HCT116 (cell line): Measurements from ENCODE around the gene SYNJ2. TPM values are rescaled to one million over a fixed set of nuclear protein-coding genes. Genes with fewer than 3 reads are reported as not detected.

ENCODE experiments used
- ATAC-seq: fragments of 200-7000 bp; cut with Tn5 transposase; 2 replicates; pipeline ENCODE4 v1.9.1; 2020; ENCODE audit warnings: mild to moderate bottlenecking, moderate library complexity
- BruUV-seq: library from RNA; stranded (reverse); fragments of 400-500 nt; replicated peaks from 2 replicates; lab custom pipeline; 2021; lab: Mats Ljungman, UMichigan
- CTCF ChIA-PET: fragments of 300-600 bp; sonication (Branson Sonifier 250); formaldehyde crosslinking; loops from one replicate; lab custom pipeline; 2021; ENCODE audit warnings: antibody characterized with exemption; lab: Charles Lee
- POLR2A ChIA-PET: fragments of 300-600, 350-600 bp; sonication (Branson Sonifier 250); formaldehyde crosslinking; loops from one replicate; lab custom pipeline; 2021; ENCODE audit warnings: antibody characterized with exemption; lab: Charles Lee
- RAD21 ChIA-PET, 2 experiments: fragments of 300-600 bp; sonication (Branson Sonifier 250); formaldehyde crosslinking; loops; one replicate each; lab custom pipeline; 2023; ENCODE audit warnings: low total read pairs in 2 of 2; ENCODE audit not compliant: uncharacterized antibody in 2 of 2, unreplicated experiment in 2 of 2, low non-redundant PET in 1 of 2; lab: Charles Lee
- DNase-seq: peaks from one replicate; pipeline ENCODE4 v3.0.0-alpha.2; 2010; ENCODE audit warnings: low read depth, low spot score
- H2AFZ ChIP-seq: fragments of 200-600 bp; shearing (Covaris generic), sonication (generic); 2 replicates; pipeline ENCODE4 v1.6.1; 2017; ENCODE audit warnings: low read depth, mixed run types, mixed read lengths, antibody characterized with exemption, low read length; ENCODE audit not compliant: poor library complexity, severe bottlenecking
- H3K27ac ChIP-seq: 2 replicates; pipeline ENCODE4 v1.5.1; 2012; ENCODE audit warnings: low read depth, low read length
- H3K27me3 ChIP-seq: fragments of 200-600 bp; sonication (generic); 2 replicates; pipeline ENCODE4 v1.6.1; 2016; ENCODE audit warnings: mixed run types, low read length, mixed read lengths; ENCODE audit not compliant: insufficient read depth
- H3K36me3 ChIP-seq, 2 experiments: fragments of 200-500 bp in 1 of 2; fragments of 200-600 bp in 1 of 2; sonication (Bioruptor generic) in 1 of 2; sonication (generic) in 1 of 2; 2 replicates each; pipeline versions ENCODE4 v1.5.1 to v1.6.1; 2014 to 2016; ENCODE audit warnings: low read length in 2 of 2, inconsistent platforms in 1 of 2, mixed read lengths in 1 of 2, mixed run types in 1 of 2; ENCODE audit not compliant: insufficient read depth in 2 of 2, control insufficient read depth in 1 of 2
- H3K4me1 ChIP-seq, 2 experiments: fragments of 200-600 bp in 1 of 2; sonication (generic) in 1 of 2; 2 replicates each; pipeline versions ENCODE4 v1.5.1 to v1.6.1; 2012 to 2017; ENCODE audit warnings: low read length in 2 of 2, inconsistent platforms in 1 of 2, mild to moderate bottlenecking in 1 of 2, mixed read lengths in 1 of 2, mixed run types in 1 of 2, moderate library complexity in 1 of 2; ENCODE audit not compliant: insufficient read depth in 2 of 2, control insufficient read depth in 1 of 2
- H3K4me2 ChIP-seq: fragments of 200-600 bp; sonication (generic); 2 replicates; pipeline ENCODE4 v1.6.1; 2017; ENCODE audit warnings: mixed run types, low read length, mixed read lengths
- H3K4me3 ChIP-seq, 2 experiments: fragments of 200-600 bp in 1 of 2; sonication (generic) in 1 of 2; replicated peaks in 1 of 2; 2 replicates each; pipeline ENCODE4 v1.5.1; 2011 to 2016; ENCODE audit warnings: low read length in 2 of 2, control low read depth in 1 of 2, low read depth in 1 of 2, mild to moderate bottlenecking in 1 of 2, mixed read lengths in 1 of 2, mixed run types in 1 of 2
- H3K79me2 ChIP-seq: fragments of 200-600 bp; sonication (generic); 2 replicates; pipeline ENCODE4 v1.6.1; 2017; ENCODE audit warnings: mild to moderate bottlenecking, mixed run types, low read length, moderate library complexity, mixed read lengths; ENCODE audit not compliant: insufficient read depth
- H3K9ac ChIP-seq: fragments of 200-600 bp; sonication (generic); 2 replicates; pipeline ENCODE4 v1.6.1; 2016; ENCODE audit warnings: low read length, mixed read lengths
- H3K9me2 ChIP-seq: fragments of 200-600 bp; sonication (generic), shearing (Covaris generic); 2 replicates; pipeline ENCODE4 v1.6.1; 2017; ENCODE audit warnings: mixed run types, mild to moderate bottlenecking, moderate library complexity; ENCODE audit not compliant: insufficient read depth
- H3K9me3 ChIP-seq, 2 experiments: fragments of 200-500 bp in 1 of 2; fragments of 200-600 bp in 1 of 2; sonication (Bioruptor generic) in 1 of 2; sonication (generic) in 1 of 2; 2 replicates each; pipeline ENCODE4 v1.6.1; 2014 to 2017; ENCODE audit warnings: low read length in 2 of 2, mixed read lengths in 2 of 2, inconsistent platforms in 1 of 2, low read depth in 1 of 2, mild to moderate bottlenecking in 1 of 2, mixed run types in 1 of 2, moderate library complexity in 1 of 2; ENCODE audit not compliant: control insufficient read depth in 1 of 2, insufficient read depth in 1 of 2
- H4K20me1 ChIP-seq: fragments of 200-600 bp; sonication (generic), shearing (Covaris generic); 2 replicates; pipeline ENCODE4 v1.6.1; 2017; ENCODE audit warnings: mixed run types, mild to moderate bottlenecking, moderate library complexity; ENCODE audit not compliant: insufficient read depth
- CBX3 ChIP-seq: IDR thresholded peaks from 2 replicates; pipeline ENCODE4 v1.6.1; 2012; ENCODE audit warnings: low read depth
- CEBPB ChIP-seq: IDR thresholded peaks from 2 replicates; pipeline ENCODE4 v1.6.1; 2012; ENCODE audit warnings: low read depth
- EGR1 ChIP-seq: IDR thresholded peaks from 2 replicates; pipeline ENCODE4 v1.6.1; 2012; ENCODE audit warnings: low read depth
- ELF1 ChIP-seq: IDR thresholded peaks from 2 replicates; pipeline ENCODE4 v1.6.1; 2012; ENCODE audit warnings: low read depth, borderline replicate concordance
- EZH2 ChIP-seq: fragments of 200-600 bp; sonication (generic); IDR thresholded peaks from 2 replicates; pipeline ENCODE4 v1.6.1; 2017; ENCODE audit warnings: antibody characterized with exemption, mixed run types
- EZH2phosphoT487 ChIP-seq: fragments of 200-600 bp; IDR thresholded peaks from 2 replicates; pipeline ENCODE4 v1.6.1; 2018; ENCODE audit warnings: antibody characterized with exemption, borderline replicate concordance
- FOSL1 ChIP-seq: IDR thresholded peaks from 2 replicates; pipeline ENCODE4 v1.6.1; 2012; ENCODE audit warnings: low read depth
- JUND ChIP-seq: IDR thresholded peaks from 2 replicates; pipeline ENCODE4 v1.6.1; 2012
- POLR2A ChIP-seq: IDR thresholded peaks from 2 replicates; pipeline ENCODE4 v1.7.0; 2011; ENCODE audit warnings: borderline replicate concordance; ENCODE audit not compliant: insufficient read depth, insufficient read length; ENCODE audit errors: extremely low read depth
- RAD21 ChIP-seq: IDR thresholded peaks from 2 replicates; pipeline ENCODE4 v1.6.1; 2012; ENCODE audit warnings: low read depth, mild to moderate bottlenecking
- SIN3A ChIP-seq: IDR thresholded peaks from 2 replicates; pipeline ENCODE4 v1.6.1; 2012; ENCODE audit warnings: low read depth
- SP1 ChIP-seq: IDR thresholded peaks from 2 replicates; pipeline ENCODE4 v1.6.1; 2012; ENCODE audit warnings: low read depth
- SRF ChIP-seq: IDR thresholded peaks from 2 replicates; pipeline ENCODE4 v1.6.1; 2012; ENCODE audit warnings: low read depth
- YY1 ChIP-seq: IDR thresholded peaks from 2 replicates; pipeline ENCODE4 v1.6.1; 2011; ENCODE audit warnings: low read length, low read depth, moderate library complexity, mild to moderate bottlenecking; ENCODE audit not compliant: insufficient replicate concordance; ENCODE audit errors: extremely low read depth
- ZNF274 ChIP-seq: fragments of 200-500 bp; sonication (Bioruptor generic); IDR thresholded peaks from 2 replicates; pipeline ENCODE4 v1.6.1; 2014; ENCODE audit warnings: mild to moderate bottlenecking, low read depth, low read length, inconsistent platforms
- intact Hi-C: fragments of 100-400 bp; cut with micrococcal nuclease; formaldehyde crosslinking; loops from 2 replicates; pipeline ENCODE4 v1.10.0; 2022
- total RNA-seq: library from RNA; stranded (reverse); gene quantifications from one replicate; pipeline ENCODE4 v1.2.1, GENCODE V29; 2021; ENCODE audit not compliant: unreplicated experiment
- TF ChIP-seq, protein P1 (sequence below): IDR thresholded peaks from 2 replicates; pipeline ENCODE4 v1.6.1; 2012
- TF ChIP-seq, protein P2 (sequence below), 3 experiments: fragments of 200-600 bp in 1 of 3; sonication (generic) in 1 of 3; IDR thresholded peaks in 2 of 3; conservative IDR thresholded peaks in 1 of 3; 2 replicates each; pipeline ENCODE4 v1.5.1; 2012 to 2017; ENCODE audit warnings: low read depth in 2 of 3, low read length in 2 of 3, antibody characterized with exemption in 1 of 3, borderline replicate concordance in 1 of 3, control low read depth in 1 of 3, mild to moderate bottlenecking in 1 of 3, mixed read lengths in 1 of 3, mixed run types in 1 of 3, moderate library complexity in 1 of 3; ENCODE audit not compliant: insufficient read depth in 1 of 3
- TF ChIP-seq, protein P3 (sequence below): IDR thresholded peaks from 2 replicates; pipeline ENCODE4 v1.6.1; 2011; ENCODE audit warnings: mild to moderate bottlenecking, low read length, moderate library complexity; ENCODE audit not compliant: insufficient replicate concordance; ENCODE audit errors: extremely low read depth
- TF ChIP-seq, protein P4 (sequence below): IDR thresholded peaks from 2 replicates; pipeline ENCODE4 v1.6.1; 2012
- TF ChIP-seq, protein P5 (sequence below): IDR thresholded peaks from 2 replicates; pipeline ENCODE4 v1.6.1; 2012; ENCODE audit warnings: low read depth

Gene SYNJ2
- total RNA-seq, 1 experiment from 2014 or later: 23.9 TPM

DNA sequence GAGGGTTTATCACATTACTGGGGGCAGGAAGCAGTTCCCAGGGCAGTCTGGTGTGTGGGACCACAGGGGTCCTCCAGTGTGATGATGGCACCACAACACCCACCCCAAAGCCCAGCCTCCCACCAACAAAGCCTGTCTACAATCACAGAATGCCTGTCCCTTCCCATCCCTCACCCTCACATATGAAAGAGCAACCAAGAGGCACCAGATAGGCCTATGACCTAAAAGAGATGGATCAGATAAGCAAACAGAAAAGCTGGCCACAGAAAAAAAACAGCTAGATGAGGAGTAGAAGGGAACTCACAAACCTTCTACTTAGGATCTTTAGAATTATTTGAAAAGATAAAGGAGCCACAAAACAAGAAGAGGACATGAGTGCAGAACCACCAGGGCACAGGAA is 132.1 kb downstream of the SYNJ2 start:
- ChIA-PET POLR2A (no interaction called here), RAD21 (no interaction called here), CTCF (no interaction called here)
- no peak for DNase-seq
- no peaks in the 10 kb centered on the region for H3K9me3 ChIP-seq
- H3K27me3 ChIP-seq: no peaks in the 10 kb centered on the region
- no peaks in the 10 kb centered on the region for H3K36me3 ChIP-seq
- H4K20me1 ChIP-seq: no peaks in the 10 kb centered on the region
- BruUV-seq: no TSS peak
- H3K4me2 ChIP-seq: no peak overlapping the region
- no peak for TF ChIP-seq ZNF274
- no peak for TF ChIP-seq SRF
- TF ChIP-seq, protein P1, sequence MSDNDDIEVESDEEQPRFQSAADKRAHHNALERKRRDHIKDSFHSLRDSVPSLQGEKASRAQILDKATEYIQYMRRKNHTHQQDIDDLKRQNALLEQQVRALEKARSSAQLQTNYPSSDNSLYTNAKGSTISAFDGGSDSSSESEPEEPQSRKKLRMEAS: no peak
- TF ChIP-seq POLR2A: no peak
- no peak for TF ChIP-seq ELF1
- TF ChIP-seq, protein P2, sequence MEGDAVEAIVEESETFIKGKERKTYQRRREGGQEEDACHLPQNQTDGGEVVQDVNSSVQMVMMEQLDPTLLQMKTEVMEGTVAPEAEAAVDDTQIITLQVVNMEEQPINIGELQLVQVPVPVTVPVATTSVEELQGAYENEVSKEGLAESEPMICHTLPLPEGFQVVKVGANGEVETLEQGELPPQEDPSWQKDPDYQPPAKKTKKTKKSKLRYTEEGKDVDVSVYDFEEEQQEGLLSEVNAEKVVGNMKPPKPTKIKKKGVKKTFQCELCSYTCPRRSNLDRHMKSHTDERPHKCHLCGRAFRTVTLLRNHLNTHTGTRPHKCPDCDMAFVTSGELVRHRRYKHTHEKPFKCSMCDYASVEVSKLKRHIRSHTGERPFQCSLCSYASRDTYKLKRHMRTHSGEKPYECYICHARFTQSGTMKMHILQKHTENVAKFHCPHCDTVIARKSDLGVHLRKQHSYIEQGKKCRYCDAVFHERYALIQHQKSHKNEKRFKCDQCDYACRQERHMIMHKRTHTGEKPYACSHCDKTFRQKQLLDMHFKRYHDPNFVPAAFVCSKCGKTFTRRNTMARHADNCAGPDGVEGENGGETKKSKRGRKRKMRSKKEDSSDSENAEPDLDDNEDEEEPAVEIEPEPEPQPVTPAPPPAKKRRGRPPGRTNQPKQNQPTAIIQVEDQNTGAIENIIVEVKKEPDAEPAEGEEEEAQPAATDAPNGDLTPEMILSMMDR (IDR thresholded peaks at IDR 0.05 in 2 of 3, conservative IDR thresholded peaks at IDR 0.05 in 1 of 3; ENCODE audit: borderline replicate concordance in 1 of 3, insufficient read depth in 1 of 3, low read depth in 2 of 3, low read length in 2 of 3): no peak
- TF ChIP-seq CBX3: no peak
- no peak for TF ChIP-seq JUND
- TF ChIP-seq RAD21: no peak
- TF ChIP-seq EZH2: no peak
- TF ChIP-seq, protein P3, sequence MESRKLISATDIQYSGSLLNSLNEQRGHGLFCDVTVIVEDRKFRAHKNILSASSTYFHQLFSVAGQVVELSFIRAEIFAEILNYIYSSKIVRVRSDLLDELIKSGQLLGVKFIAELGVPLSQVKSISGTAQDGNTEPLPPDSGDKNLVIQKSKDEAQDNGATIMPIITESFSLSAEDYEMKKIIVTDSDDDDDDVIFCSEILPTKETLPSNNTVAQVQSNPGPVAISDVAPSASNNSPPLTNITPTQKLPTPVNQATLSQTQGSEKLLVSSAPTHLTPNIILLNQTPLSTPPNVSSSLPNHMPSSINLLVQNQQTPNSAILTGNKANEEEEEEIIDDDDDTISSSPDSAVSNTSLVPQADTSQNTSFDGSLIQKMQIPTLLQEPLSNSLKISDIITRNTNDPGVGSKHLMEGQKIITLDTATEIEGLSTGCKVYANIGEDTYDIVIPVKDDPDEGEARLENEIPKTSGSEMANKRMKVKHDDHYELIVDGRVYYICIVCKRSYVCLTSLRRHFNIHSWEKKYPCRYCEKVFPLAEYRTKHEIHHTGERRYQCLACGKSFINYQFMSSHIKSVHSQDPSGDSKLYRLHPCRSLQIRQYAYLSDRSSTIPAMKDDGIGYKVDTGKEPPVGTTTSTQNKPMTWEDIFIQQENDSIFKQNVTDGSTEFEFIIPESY: no peak
- no peak for TF ChIP-seq SP1
- no peak for TF ChIP-seq YY1
- TF ChIP-seq, protein P4, sequence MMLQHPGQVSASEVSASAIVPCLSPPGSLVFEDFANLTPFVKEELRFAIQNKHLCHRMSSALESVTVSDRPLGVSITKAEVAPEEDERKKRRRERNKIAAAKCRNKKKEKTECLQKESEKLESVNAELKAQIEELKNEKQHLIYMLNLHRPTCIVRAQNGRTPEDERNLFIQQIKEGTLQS: no peak
- TF ChIP-seq CEBPB: no peak
- no peak for TF ChIP-seq SIN3A
- TF ChIP-seq, protein P5, sequence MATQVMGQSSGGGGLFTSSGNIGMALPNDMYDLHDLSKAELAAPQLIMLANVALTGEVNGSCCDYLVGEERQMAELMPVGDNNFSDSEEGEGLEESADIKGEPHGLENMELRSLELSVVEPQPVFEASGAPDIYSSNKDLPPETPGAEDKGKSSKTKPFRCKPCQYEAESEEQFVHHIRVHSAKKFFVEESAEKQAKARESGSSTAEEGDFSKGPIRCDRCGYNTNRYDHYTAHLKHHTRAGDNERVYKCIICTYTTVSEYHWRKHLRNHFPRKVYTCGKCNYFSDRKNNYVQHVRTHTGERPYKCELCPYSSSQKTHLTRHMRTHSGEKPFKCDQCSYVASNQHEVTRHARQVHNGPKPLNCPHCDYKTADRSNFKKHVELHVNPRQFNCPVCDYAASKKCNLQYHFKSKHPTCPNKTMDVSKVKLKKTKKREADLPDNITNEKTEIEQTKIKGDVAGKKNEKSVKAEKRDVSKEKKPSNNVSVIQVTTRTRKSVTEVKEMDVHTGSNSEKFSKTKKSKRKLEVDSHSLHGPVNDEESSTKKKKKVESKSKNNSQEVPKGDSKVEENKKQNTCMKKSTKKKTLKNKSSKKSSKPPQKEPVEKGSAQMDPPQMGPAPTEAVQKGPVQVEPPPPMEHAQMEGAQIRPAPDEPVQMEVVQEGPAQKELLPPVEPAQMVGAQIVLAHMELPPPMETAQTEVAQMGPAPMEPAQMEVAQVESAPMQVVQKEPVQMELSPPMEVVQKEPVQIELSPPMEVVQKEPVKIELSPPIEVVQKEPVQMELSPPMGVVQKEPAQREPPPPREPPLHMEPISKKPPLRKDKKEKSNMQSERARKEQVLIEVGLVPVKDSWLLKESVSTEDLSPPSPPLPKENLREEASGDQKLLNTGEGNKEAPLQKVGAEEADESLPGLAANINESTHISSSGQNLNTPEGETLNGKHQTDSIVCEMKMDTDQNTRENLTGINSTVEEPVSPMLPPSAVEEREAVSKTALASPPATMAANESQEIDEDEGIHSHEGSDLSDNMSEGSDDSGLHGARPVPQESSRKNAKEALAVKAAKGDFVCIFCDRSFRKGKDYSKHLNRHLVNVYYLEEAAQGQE: no peak
- TF ChIP-seq EGR1: no peak
- TF ChIP-seq FOSL1: no peak
- TF ChIP-seq EZH2phosphoT487: no peak
- no peak for ATAC-seq
- no peak overlapping the region for H3K9ac ChIP-seq
- no peak overlapping the region for H2AFZ ChIP-seq
- H3K27ac ChIP-seq: no peak overlapping the region
- intact Hi-C loops: no loop called here
- H3K4me1 ChIP-seq: no peaks in the 10 kb centered on the region
- H3K4me3 ChIP-seq: no peak overlapping the region
- H3K79me2 ChIP-seq: no peaks in the 10 kb centered on the region
- no peaks in the 10 kb centered on the region for H3K9me2 ChIP-seq
